IMR-90 (cell line): ENCODE data around the gene STX18. TPM values are rescaled to one million over a fixed set of nuclear protein-coding genes. Genes with fewer than 3 reads are reported as not detected.

Experiments
- ATAC-seq: fragments of 200-7000 bp; cut with Tn5 transposase; 2 replicates; pipeline ENCODE4 v1.9.1; 2020; ENCODE audit warnings: low read depth, mild to moderate bottlenecking, moderate library complexity
- BruUV-seq: library from RNA; stranded (reverse); fragments of 400-500 nt; replicated peaks from 2 replicates; lab custom pipeline; 2021; lab: Mats Ljungman, UMichigan
- CTCF ChIA-PET: fragments of 300-600 bp; formaldehyde crosslinking; extraction: SDS; loops from one replicate; lab custom pipeline; 2021; ENCODE audit warnings: antibody characterized with exemption; lab: Yijun Ruan, JAX
- POLR2A ChIA-PET: fragments of 300-600 bp; sonication (Branson Sonifier 250); formaldehyde crosslinking; loops from one replicate; lab custom pipeline; 2022; ENCODE audit warnings: antibody characterized with exemption; ENCODE audit not compliant: unreplicated experiment; lab: Charles Lee
- DNase-seq: peaks from one replicate; pipeline ENCODE4 v3.0.0; 2013
- H2AFZ ChIP-seq: replicated peaks from 2 replicates; pipeline ENCODE3; 2013; ENCODE audit warnings: low read length, mild to moderate bottlenecking; ENCODE audit not compliant: poor library complexity
- H2AK5ac ChIP-seq: 2 replicates; pipeline ENCODE4 v1.6.1; 2013; ENCODE audit warnings: low read depth, low read length, inconsistent platforms
- H2AK9ac ChIP-seq: replicated peaks from 2 replicates; pipeline ENCODE3; 2013; ENCODE audit warnings: mild to moderate bottlenecking, low read depth, low read length, moderate library complexity; ENCODE audit not compliant: poor library complexity
- H2BK120ac ChIP-seq: 2 replicates; pipeline ENCODE4 v1.6.1; 2013; ENCODE audit warnings: low read depth, low read length, inconsistent platforms
- H2BK15ac ChIP-seq: 3 replicates; pipeline ENCODE4 v1.6.1; 2013; ENCODE audit warnings: low read depth, low read length, inconsistent platforms
- H2BK20ac ChIP-seq: 2 replicates; pipeline ENCODE4 v1.6.1; 2013; ENCODE audit warnings: low read depth, mild to moderate bottlenecking, inconsistent platforms, low read length, moderate library complexity
- H2BK5ac ChIP-seq: 2 replicates; pipeline ENCODE4 v1.6.1; 2013; ENCODE audit warnings: mild to moderate bottlenecking, low read depth, low read length, inconsistent platforms; ENCODE audit not compliant: poor library complexity, severe bottlenecking
- H3K14ac ChIP-seq: replicated peaks from 2 replicates; pipeline ENCODE4 v1.6.1; 2013; ENCODE audit warnings: low read depth, low read length, inconsistent platforms
- H3K18ac ChIP-seq: 2 replicates; pipeline ENCODE4 v1.6.1; 2013; ENCODE audit warnings: low read depth, low read length, control low read depth
- H3K23ac ChIP-seq: 2 replicates; pipeline ENCODE4 v1.6.1; 2013; ENCODE audit warnings: low read depth, low read length, inconsistent platforms
- H3K27ac ChIP-seq: 2 replicates; pipeline ENCODE4 v1.5.1; 2013; ENCODE audit warnings: mild to moderate bottlenecking, control low read depth, low read length; ENCODE audit not compliant: insufficient read depth
- H3K27me3 ChIP-seq: 2 replicates; pipeline ENCODE4 v1.6.1; 2013; ENCODE audit warnings: low read length; ENCODE audit not compliant: control insufficient read depth, insufficient read depth
- H3K36me3 ChIP-seq: 2 replicates; pipeline ENCODE4 v1.6.1; 2013; ENCODE audit warnings: low read length, mixed read lengths; ENCODE audit not compliant: control insufficient read depth, insufficient read depth
- H3K4ac ChIP-seq: 2 replicates; pipeline ENCODE4 v1.6.1; 2013; ENCODE audit warnings: low read depth, low read length, inconsistent platforms
- H3K4me1 ChIP-seq: 2 replicates; pipeline ENCODE4 v1.6.1; 2013; ENCODE audit warnings: low read length, mixed read lengths; ENCODE audit not compliant: control insufficient read depth, insufficient read depth
- H3K4me2 ChIP-seq: 2 replicates; pipeline ENCODE4 v1.6.1; 2013; ENCODE audit warnings: low read depth, mild to moderate bottlenecking, control low read depth, low read length, moderate library complexity
- H3K4me3 ChIP-seq: 2 replicates; pipeline ENCODE4 v1.5.1; 2013; ENCODE audit warnings: low read depth, mild to moderate bottlenecking, control low read depth, low read length, moderate library complexity; ENCODE audit not compliant: insufficient read depth
- H3K56ac ChIP-seq: 2 replicates; pipeline ENCODE4 v1.6.1; 2013; ENCODE audit warnings: low read length, inconsistent platforms; ENCODE audit not compliant: insufficient read depth; ENCODE audit errors: extremely low read depth
- H3K79me1 ChIP-seq, 2 experiments: 2 replicates each; pipeline ENCODE4 v1.6.1; 2013; ENCODE audit warnings: low read length in 2 of 2, inconsistent platforms in 1 of 2, low read depth in 1 of 2
- H3K9ac ChIP-seq: 2 replicates; pipeline ENCODE4 v1.6.1; 2013; ENCODE audit warnings: low read depth, low read length, control low read depth
- H3K9me1 ChIP-seq: 2 replicates; pipeline ENCODE4 v1.6.1; 2013; ENCODE audit warnings: low read length, inconsistent platforms; ENCODE audit not compliant: insufficient read depth
- H3K9me3 ChIP-seq: 2 replicates; pipeline ENCODE4 v1.6.1; 2013; ENCODE audit warnings: low read length; ENCODE audit not compliant: control insufficient read depth, insufficient read depth
- H4K20me1 ChIP-seq: 2 replicates; pipeline ENCODE4 v1.6.1; 2013; ENCODE audit warnings: low read length, inconsistent platforms; ENCODE audit not compliant: insufficient read depth
- H4K5ac ChIP-seq: 2 replicates; pipeline ENCODE4 v1.6.1; 2013; ENCODE audit warnings: mild to moderate bottlenecking, low read depth, low read length, control low read depth
- H4K8ac ChIP-seq, 2 experiments: 2 replicates each; pipeline ENCODE4 v1.6.1; 2013; ENCODE audit warnings: low read depth in 2 of 2, low read length in 2 of 2, control low read depth in 1 of 2, inconsistent platforms in 1 of 2
- H4K91ac ChIP-seq: 2 replicates; pipeline ENCODE4 v1.6.1; 2013; ENCODE audit warnings: low read depth, low read length, inconsistent platforms; ENCODE audit not compliant: insufficient read depth
- BHLHE40 ChIP-seq: fragments of 150-350 bp; IDR thresholded peaks from 2 replicates; pipeline ENCODE4 v1.6.1; 2016; ENCODE audit warnings: mild to moderate bottlenecking, low read depth, low read length
- CEBPB ChIP-seq: IDR thresholded peaks from 2 replicates; pipeline ENCODE4 v1.6.1; 2012; ENCODE audit warnings: low read depth, low read length, improper control_type of control experiment
- CHD1 ChIP-seq: IDR thresholded peaks from 2 replicates; pipeline ENCODE4 v1.6.1; 2012; ENCODE audit warnings: low read depth, low read length, improper control_type of control experiment
- MAZ ChIP-seq: IDR thresholded peaks from 2 replicates; pipeline ENCODE4 v1.6.1; 2012; ENCODE audit warnings: low read depth, mild to moderate bottlenecking, low read length, improper control_type of control experiment, moderate library complexity, borderline replicate concordance
- MXI1 ChIP-seq: IDR thresholded peaks from 2 replicates; pipeline ENCODE4 v1.6.1; 2012; ENCODE audit warnings: low read depth, mild to moderate bottlenecking, low read length, moderate library complexity, borderline replicate concordance
- POLR2A ChIP-seq: IDR thresholded peaks from 2 replicates; pipeline ENCODE4 v1.6.1; 2012; ENCODE audit warnings: mild to moderate bottlenecking, low read depth, low read length
- RAD21 ChIP-seq: IDR thresholded peaks from 2 replicates; pipeline ENCODE4 v1.6.1; 2012; ENCODE audit warnings: low read length, improper control_type of control experiment
- RFX5 ChIP-seq: IDR thresholded peaks from 2 replicates; pipeline ENCODE4 v1.8.0; 2012; ENCODE audit warnings: low read depth, mild to moderate bottlenecking, low read length, moderate library complexity
- SMC3 ChIP-seq: fragments of 150-350 bp; IDR thresholded peaks from 2 replicates; pipeline ENCODE4 v1.6.1; 2016; ENCODE audit warnings: low read depth, mild to moderate bottlenecking, antibody characterized with exemption, low read length, moderate library complexity
- WGBS, 2 experiments: methylation state at CpG; one replicate each; pipeline versions ENCODE4 v1.1.5 to v1.1.7; 2013; ENCODE audit warnings: missing lambda C conversion rate in 2 of 2; ENCODE audit not compliant: insufficient read length in 1 of 2; ENCODE audit errors: extremely low coverage in 2 of 2; 5-methylcytosine and 5-hydroxymethylcytosine counted together
- dilution Hi-C: fragments of 300-500 bp; cut with HindIII; formaldehyde crosslinking; loops from one replicate; pipeline ENCODE4 v1.14.3; 2018; ENCODE audit warnings: low sequenced_read_pairs; ENCODE audit not compliant: unreplicated experiment
- in situ Hi-C: fragments of 300-500 bp; cut with MboI; formaldehyde crosslinking; loops from 3 replicates; pipeline ENCODE4 v1.14.3; 2019; ENCODE audit warnings: low sequenced_read_pairs, inconsistent platforms, mixed read lengths
- intact Hi-C: fragments of 100-400 bp; cut with micrococcal nuclease; formaldehyde crosslinking; loops from 2 replicates; pipeline ENCODE4 v1.10.0; 2022
- polyA plus RNA-seq, 3 experiments: library from polyadenylated mRNA; depleted of rRNA; stranded (reverse); fragments of >200 nt; gene quantifications; 2 replicates each; pipeline ENCODE4 v1.2.3, GENCODE V29; 2012; ENCODE audit warnings: low replicate concordance in 1 of 3
- total RNA-seq: library from RNA; depleted of rRNA; stranded (reverse); fragments of >200 nt; gene quantifications from 2 replicates; pipeline ENCODE4 v1.2.3, GENCODE V29; 2012
- TF ChIP-seq, protein P1 (sequence below): fragments of 150-350 bp; IDR thresholded peaks from 2 replicates; pipeline ENCODE4 v1.6.1; 2016; ENCODE audit warnings: low read depth, mild to moderate bottlenecking, low read length, moderate library complexity, borderline replicate concordance
- TF ChIP-seq, protein P2 (sequence below): conservative IDR thresholded peaks from 2 replicates; pipeline ENCODE4 v1.5.1; 2012; ENCODE audit warnings: mild to moderate bottlenecking, low read depth, low read length, improper control_type of control experiment
- TF ChIP-seq, protein P3 (sequence below): fragments of 150-350 bp; IDR thresholded peaks from 2 replicates; pipeline ENCODE4 v1.6.1; 2017; ENCODE audit warnings: mild to moderate bottlenecking, antibody characterized with exemption, low read length, low read depth

STX18 gene
- total and polyA plus RNA-seq, 2 of the 4 experiments (the other 2 are of a cell fraction), result 20.1 to 23.4 TPM

DNA sequence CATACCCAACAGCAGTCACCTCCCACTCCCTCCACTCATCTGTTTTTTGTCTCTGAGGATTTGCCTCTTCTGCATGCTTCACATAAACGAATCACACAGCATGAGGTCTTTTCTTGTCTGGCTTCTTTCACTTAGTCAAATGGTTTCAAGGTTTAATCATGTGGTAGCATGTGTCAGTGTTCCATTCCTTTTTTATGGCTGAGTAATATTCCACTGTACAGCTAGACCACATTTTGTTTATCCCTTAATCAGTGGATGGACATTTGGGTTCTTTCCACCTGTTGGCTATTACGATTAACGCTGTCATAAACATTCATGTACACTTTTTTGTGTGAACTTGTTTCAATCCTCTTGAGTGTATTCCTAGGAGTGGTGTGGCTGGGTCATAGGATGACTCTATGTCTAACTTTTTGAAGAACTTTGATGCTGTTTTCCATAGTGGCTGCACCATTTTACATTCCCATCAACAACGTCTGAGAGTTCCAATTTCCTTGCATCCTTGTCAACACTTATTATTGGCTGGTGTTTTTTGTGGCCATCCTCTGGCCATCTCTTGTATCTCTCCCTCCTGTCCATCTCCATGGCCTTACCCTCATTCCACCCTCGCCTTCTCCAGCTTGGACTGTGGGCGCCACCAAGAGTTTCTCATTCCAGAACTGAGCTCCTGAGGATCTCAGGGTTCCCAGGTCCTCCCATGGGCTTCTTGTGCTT, 167.3 kb downstream of the STX18 start:
- no peak overlapping the region for H2BK20ac ChIP-seq
- no peak overlapping the region for H3K4me2 ChIP-seq
- dilution Hi-C loops (no loop called here), in situ Hi-C loops (no loop called here), intact Hi-C loops (no loop called here)
- peaks cover 5% of the 10 kb centered on the region; the same call in 1 of the 2 replicates for H3K9me3 ChIP-seq
- no peak for ATAC-seq
- no peak overlapping the region for H3K4me3 ChIP-seq
- no peak overlapping the region for H3K23ac ChIP-seq
- no peak overlapping the region for H3K4ac ChIP-seq
- no peak overlapping the region for H2AFZ ChIP-seq
- TF ChIP-seq BHLHE40, result no peak
- no peak for TF ChIP-seq RFX5
- TF ChIP-seq, protein P1, sequence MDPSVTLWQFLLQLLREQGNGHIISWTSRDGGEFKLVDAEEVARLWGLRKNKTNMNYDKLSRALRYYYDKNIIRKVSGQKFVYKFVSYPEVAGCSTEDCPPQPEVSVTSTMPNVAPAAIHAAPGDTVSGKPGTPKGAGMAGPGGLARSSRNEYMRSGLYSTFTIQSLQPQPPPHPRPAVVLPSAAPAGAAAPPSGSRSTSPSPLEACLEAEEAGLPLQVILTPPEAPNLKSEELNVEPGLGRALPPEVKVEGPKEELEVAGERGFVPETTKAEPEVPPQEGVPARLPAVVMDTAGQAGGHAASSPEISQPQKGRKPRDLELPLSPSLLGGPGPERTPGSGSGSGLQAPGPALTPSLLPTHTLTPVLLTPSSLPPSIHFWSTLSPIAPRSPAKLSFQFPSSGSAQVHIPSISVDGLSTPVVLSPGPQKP, result no peak
- TF ChIP-seq, protein P2, sequence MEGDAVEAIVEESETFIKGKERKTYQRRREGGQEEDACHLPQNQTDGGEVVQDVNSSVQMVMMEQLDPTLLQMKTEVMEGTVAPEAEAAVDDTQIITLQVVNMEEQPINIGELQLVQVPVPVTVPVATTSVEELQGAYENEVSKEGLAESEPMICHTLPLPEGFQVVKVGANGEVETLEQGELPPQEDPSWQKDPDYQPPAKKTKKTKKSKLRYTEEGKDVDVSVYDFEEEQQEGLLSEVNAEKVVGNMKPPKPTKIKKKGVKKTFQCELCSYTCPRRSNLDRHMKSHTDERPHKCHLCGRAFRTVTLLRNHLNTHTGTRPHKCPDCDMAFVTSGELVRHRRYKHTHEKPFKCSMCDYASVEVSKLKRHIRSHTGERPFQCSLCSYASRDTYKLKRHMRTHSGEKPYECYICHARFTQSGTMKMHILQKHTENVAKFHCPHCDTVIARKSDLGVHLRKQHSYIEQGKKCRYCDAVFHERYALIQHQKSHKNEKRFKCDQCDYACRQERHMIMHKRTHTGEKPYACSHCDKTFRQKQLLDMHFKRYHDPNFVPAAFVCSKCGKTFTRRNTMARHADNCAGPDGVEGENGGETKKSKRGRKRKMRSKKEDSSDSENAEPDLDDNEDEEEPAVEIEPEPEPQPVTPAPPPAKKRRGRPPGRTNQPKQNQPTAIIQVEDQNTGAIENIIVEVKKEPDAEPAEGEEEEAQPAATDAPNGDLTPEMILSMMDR, result no peak
- TF ChIP-seq, protein P3, sequence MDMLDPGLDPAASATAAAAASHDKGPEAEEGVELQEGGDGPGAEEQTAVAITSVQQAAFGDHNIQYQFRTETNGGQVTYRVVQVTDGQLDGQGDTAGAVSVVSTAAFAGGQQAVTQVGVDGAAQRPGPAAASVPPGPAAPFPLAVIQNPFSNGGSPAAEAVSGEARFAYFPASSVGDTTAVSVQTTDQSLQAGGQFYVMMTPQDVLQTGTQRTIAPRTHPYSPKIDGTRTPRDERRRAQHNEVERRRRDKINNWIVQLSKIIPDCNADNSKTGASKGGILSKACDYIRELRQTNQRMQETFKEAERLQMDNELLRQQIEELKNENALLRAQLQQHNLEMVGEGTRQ, result no peak
- TF ChIP-seq MXI1, result no peak
- TF ChIP-seq SMC3, result no peak
- no peak for TF ChIP-seq MAZ
- TF ChIP-seq RAD21, result no peak
- TF ChIP-seq POLR2A, result no peak
- no peak for TF ChIP-seq CEBPB
- TF ChIP-seq CHD1, result no peak
- 73% methylated on average over 2 of the region's 6 CpGs; no CpG with 5 or more reads in 1 of the 2 experiments for WGBS, 2 experiments
- no TSS peak for BruUV-seq
- POLR2A ChIA-PET, result no interaction called here
- H4K20me1 ChIP-seq, result no peaks in the 10 kb centered on the region
- H4K5ac ChIP-seq, result no peak overlapping the region
- no peak overlapping the region for H4K91ac ChIP-seq
- no peak overlapping the region for H3K18ac ChIP-seq
- H2BK120ac ChIP-seq, result no peak overlapping the region
- H3K36me3 ChIP-seq, result no peaks in the 10 kb centered on the region
- H2AK9ac ChIP-seq, result no peak overlapping the region
- H3K9me1 ChIP-seq, result no peaks in the 10 kb centered on the region
- H3K56ac ChIP-seq, result no peak overlapping the region
- CTCF ChIA-PET, result no interaction called here
- no peaks in the 10 kb centered on the region for H3K79me1 ChIP-seq
- no peaks in the 10 kb centered on the region for H3K4me1 ChIP-seq
- H3K27me3 ChIP-seq, result peaks cover 52% of the 10 kb centered on the region
- H3K14ac ChIP-seq, result no peak overlapping the region
- H2BK5ac ChIP-seq, result no peak overlapping the region
- DNase-seq, result no peak
- H2BK15ac ChIP-seq, result no peak overlapping the region
- H3K9ac ChIP-seq, result no peak overlapping the region
- H2AK5ac ChIP-seq, result no peak overlapping the region
- no peak overlapping the region for H3K27ac ChIP-seq
- H4K8ac ChIP-seq, result no peak overlapping the region
